ENCODE measurements around the gene MMP13. TPM values are rescaled to one million over a fixed set of nuclear protein-coding genes. Genes with fewer than 3 reads are reported as not detected.
"Not testable (repeated sequence)": the region's sequence is repeated elsewhere in the genome, so short reads cannot be mapped to it uniquely, and the experiment has no call there.

Gene MMP13
- total and polyA plus RNA-seq, 2 donors (not counting 3 experiments of a cell fraction or from before 2014, with no cell fraction given), result not detected

GRCh38 chr11:102973698-102974097, 18.2 kb upstream of the MMP13 start:
- H3K79me2 ChIP-seq (ENCODE audit: control insufficient read depth, insufficient read depth, low read length); H3K4me3 ChIP-seq (replicated peaks in 1 of 3; ENCODE audit: insufficient read depth in 1 of 3, low read depth in 1 of 3, low read length in 3 of 3); H3K9me3 ChIP-seq (replicated peaks; ENCODE audit: control insufficient read depth, insufficient read depth, low read length); POLR2A ChIA-PET; DNase-seq (ENCODE audit: low read depth, low spot score); FAIRE-seq; intact Hi-C loops (cut with micrococcal nuclease); BruUV-seq (replicated peaks); H3K9me1 ChIP-seq (replicated peaks; ENCODE audit: control insufficient read depth, extremely low read depth, insufficient read depth, low read length); H3K9ac ChIP-seq (replicated peaks; ENCODE audit: extremely low read depth, insufficient read depth, low read length); H3K36me3 ChIP-seq (ENCODE audit: control insufficient read depth in 2 of 2, extremely low read depth in 1 of 2, insufficient read depth in 2 of 2, low read length in 2 of 2); H3K4me2 ChIP-seq (ENCODE audit: insufficient read depth, low read length); H2AFZ ChIP-seq (ENCODE audit: low read depth, low read length); H4K20me1 ChIP-seq (replicated peaks; ENCODE audit: control insufficient read depth, extremely low read depth, insufficient read depth, low read length); H3K27ac ChIP-seq (ENCODE audit: insufficient read depth, low read depth, low read length); dilution Hi-C loops (cut with MboI; ENCODE audit: extremely low pct_ligation_motif_present, low sequenced_read_pairs); H3K27me3 ChIP-seq (ENCODE audit: control insufficient read depth in 2 of 2, insufficient read depth in 2 of 2, low read length in 2 of 2): not testable (repeated sequence)
- CTCF ChIA-PET, result interaction anchor here (1.3 kb wide), 1 partner anchor 13 kb away, joined by 4 read pairs; no protein-coding TSS in a partner anchor
- H3K4me1 ChIP-seq (ENCODE audit: control insufficient read depth, extremely low read depth, insufficient read depth, low read length), result peaks cover 32% of the 10 kb centered on the region

- Histone ChIP-seq H3K79me2 (ENCODE audit: control insufficient read depth, insufficient read depth, low read length) (no peaks in the 10 kb centered on the region), H3K9me3 (replicated peaks; ENCODE audit: control insufficient read depth, insufficient read depth, low read length) (no peaks in the 10 kb centered on the region), H3K4me3 (replicated peaks in 1 of 3; ENCODE audit: insufficient read depth in 1 of 3, low read depth in 1 of 3, low read length in 3 of 3) (no peak overlapping the region), H3K4me2 (ENCODE audit: insufficient read depth, low read length) (no peak overlapping the region), H3K4me1 (ENCODE audit: control insufficient read depth, extremely low read depth, insufficient read depth, low read length) (peaks cover 32% of the 10 kb centered on the region), H3K27ac (ENCODE audit: insufficient read depth, low read depth, low read length) (no peak overlapping the region), H3K9ac (replicated peaks; ENCODE audit: extremely low read depth, insufficient read depth, low read length) (no peak overlapping the region), H4K20me1 (replicated peaks; ENCODE audit: control insufficient read depth, extremely low read depth, insufficient read depth, low read length) (no peaks in the 10 kb centered on the region), H3K27me3 (ENCODE audit: control insufficient read depth in 2 of 2, insufficient read depth in 2 of 2, low read length in 2 of 2) (no peaks in the 10 kb centered on the region), H3K9me1 (replicated peaks; ENCODE audit: control insufficient read depth, extremely low read depth, insufficient read depth, low read length) (no peaks in the 10 kb centered on the region), H3K36me3 (ENCODE audit: control insufficient read depth in 2 of 2, extremely low read depth in 1 of 2, insufficient read depth in 2 of 2, low read length in 2 of 2) (no peaks in the 10 kb centered on the region), H2AFZ (ENCODE audit: low read depth, low read length) (no peak overlapping the region)
- dilution Hi-C loops (cut with MboI; ENCODE audit: extremely low pct_ligation_motif_present, low sequenced_read_pairs), result no loop called here
- TF ChIP-seq MYC (IDR thresholded peaks at IDR 0.05; ENCODE audit: low read depth, low read length) (no peak), FOS (IDR thresholded peaks at IDR 0.05; ENCODE audit: borderline replicate concordance, insufficient read depth, low read length) (no peak), JUN (IDR thresholded peaks at IDR 0.05; ENCODE audit: borderline replicate concordance, insufficient read depth, insufficient read length, low read depth) (no peak), POLR2AphosphoS5 (IDR thresholded peaks at IDR 0.05; ENCODE audit: insufficient read depth, low read depth, low read length) (no peak), EZH2 (IDR thresholded peaks at IDR 0.05; ENCODE audit: borderline replicate concordance, low read depth, low read length, severe bottlenecking) (no peak), GATA2 (IDR thresholded peaks at IDR 0.05; ENCODE audit: insufficient read depth, insufficient read length, low read depth, low read length) (no peak), CTCF (IDR thresholded peaks at IDR 0.05; ENCODE audit: extremely low read depth in 1 of 2, insufficient read depth in 1 of 2, low read depth in 1 of 2, low read length in 2 of 2) (no peak), POLR2A (IDR thresholded peaks at IDR 0.05; ENCODE audit: low read depth, low read length) (no peak)
- intact Hi-C loops (cut with micrococcal nuclease), result no loop called here
- ChIA-PET POLR2A (no interaction called here), CTCF (interaction anchor here (1.0 to 1.3 kb wide), 2 partner anchors 12 to 31 kb away, joined by 3 to 4 read pairs; no protein-coding TSS in a partner anchor)
- FAIRE-seq, result no peak
- BruUV-seq (replicated peaks), result no TSS peak
- DNase-seq (ENCODE audit: low read depth, low spot score), result no peak
Observed at GRCh38 chr11:102972853-102973252, 17.3 kb upstream of the MMP13 start.

Measured in endothelial cell of umbilical vein (primary cell).